Liver (tissue), 9 donors: Measurements from ENCODE around the gene GRB7. TPM values are rescaled to one million over a fixed set of nuclear protein-coding genes. Genes with fewer than 3 reads are reported as not detected.

Experiments used
- DNase-seq: peaks from one replicate; pipeline ENCODE4 v3.0.0-alpha.2; 2017; ENCODE audit warnings: low spot score
- H3K27ac ChIP-seq, 2 donors: one replicate each; pipeline ENCODE4 v1.7.0; 2013; ENCODE audit warnings: inconsistent platforms in 2 of 2, low read length in 2 of 2, control low read depth in 1 of 2, low read depth in 1 of 2, mild to moderate bottlenecking in 1 of 2
- H3K27me3 ChIP-seq, 4 donors: one replicate each; pipeline versions ENCODE4 v1.6.1 to v1.7.0; 2013; ENCODE audit warnings: low read length in 3 of 4, inconsistent platforms in 1 of 4, mild to moderate bottlenecking in 1 of 4, moderate library complexity in 1 of 4; ENCODE audit not compliant: control insufficient read depth in 4 of 4, insufficient read depth in 4 of 4
- H3K36me3 ChIP-seq, 4 donors: one replicate each; pipeline versions ENCODE4 v1.6.1 to v1.7.0; 2013; ENCODE audit warnings: low read length in 3 of 4, mild to moderate bottlenecking in 3 of 4, low read depth in 1 of 4, moderate library complexity in 1 of 4; ENCODE audit not compliant: control insufficient read depth in 4 of 4, insufficient read depth in 3 of 4
- H3K4me1 ChIP-seq, 4 donors: one replicate each; pipeline versions ENCODE4 v1.6.1 to v1.7.0; 2013; ENCODE audit warnings: low read length in 3 of 4, mild to moderate bottlenecking in 3 of 4, moderate library complexity in 1 of 4; ENCODE audit not compliant: control insufficient read depth in 4 of 4, insufficient read depth in 4 of 4
- H3K4me3 ChIP-seq, 3 donors: one replicate each; pipeline versions ENCODE4 v1.6.1 to v1.7.0; 2013; ENCODE audit warnings: low read length in 3 of 3, control low read depth in 1 of 3, low read depth in 1 of 3, mild to moderate bottlenecking in 1 of 3
- H3K9ac ChIP-seq, 2 donors: one replicate each; pipeline ENCODE4 v1.7.0; 2013; ENCODE audit warnings: low read length in 2 of 2, mild to moderate bottlenecking in 2 of 2, moderate library complexity in 2 of 2, control low read depth in 1 of 2, low read depth in 1 of 2
- H3K9me3 ChIP-seq, 4 donors: one replicate each; pipeline versions ENCODE4 v1.6.1 to v1.7.0; 2013; ENCODE audit warnings: low read length in 3 of 4; ENCODE audit not compliant: control insufficient read depth in 4 of 4
- EGR1 ChIP-seq, 2 donors: IDR thresholded peaks; 2 replicates each; pipeline ENCODE4 v1.6.1; 2016 to 2018; ENCODE audit warnings: antibody characterized with exemption in 2 of 2, low read depth in 2 of 2
- FOXA1 ChIP-seq: IDR thresholded peaks from 2 replicates; pipeline ENCODE4 v1.6.1; 2016; ENCODE audit warnings: antibody characterized with exemption
- FOXA2 ChIP-seq: IDR thresholded peaks from 2 replicates; pipeline ENCODE4 v1.6.1; 2016; ENCODE audit warnings: antibody characterized with exemption
- GABPA ChIP-seq, 2 donors: IDR thresholded peaks in 1 of 2; conservative IDR thresholded peaks in 1 of 2; 2 replicates each; pipeline ENCODE4 v1.6.1; 2016; ENCODE audit warnings: antibody characterized with exemption in 2 of 2, mild to moderate bottlenecking in 1 of 2, moderate library complexity in 1 of 2
- HNF4A ChIP-seq, 2 donors: conservative IDR thresholded peaks; 2 replicates each; pipeline ENCODE4 v1.6.1; 2016; ENCODE audit warnings: antibody characterized with exemption in 2 of 2, mild to moderate bottlenecking in 2 of 2
- HNF4G ChIP-seq: IDR thresholded peaks from 2 replicates; pipeline ENCODE4 v1.6.1; 2016; ENCODE audit warnings: antibody characterized with exemption
- JUND ChIP-seq, 2 donors: IDR thresholded peaks; 2 replicates each; pipeline ENCODE4 v1.6.1; 2016; ENCODE audit warnings: antibody characterized with exemption in 2 of 2
- NR2F2 ChIP-seq: IDR thresholded peaks from 2 replicates; pipeline ENCODE4 v1.6.1; 2016; ENCODE audit warnings: antibody characterized with exemption
- RAD21 ChIP-seq, 2 donors: IDR thresholded peaks; 2 replicates each; pipeline ENCODE4 v1.6.1; 2016; ENCODE audit warnings: antibody characterized with exemption in 2 of 2, mild to moderate bottlenecking in 2 of 2
- RXRA ChIP-seq, 2 donors: IDR thresholded peaks; 2 replicates each; pipeline ENCODE4 v1.6.1; 2017 to 2018; ENCODE audit warnings: antibody characterized with exemption in 2 of 2, mild to moderate bottlenecking in 1 of 2
- SP1 ChIP-seq: IDR thresholded peaks from 2 replicates; pipeline ENCODE4 v1.6.1; 2018; ENCODE audit warnings: antibody characterized with exemption, mild to moderate bottlenecking
- TAF1 ChIP-seq: conservative IDR thresholded peaks from 2 replicates; pipeline ENCODE4 v1.6.1; 2016; ENCODE audit warnings: antibody characterized with exemption, mild to moderate bottlenecking
- YY1 ChIP-seq: IDR thresholded peaks from 2 replicates; pipeline ENCODE4 v1.6.1; 2016; ENCODE audit warnings: antibody characterized with exemption, mild to moderate bottlenecking
- WGBS: extraction: QIAGEN DNeasy Blood & Tissue Kit; methylation state at CpG from one replicate; pipeline ENCODE4 v1.1.7; 2013; 5-methylcytosine and 5-hydroxymethylcytosine counted together
- polyA plus RNA-seq, 2 donors: library from polyadenylated mRNA; stranded (reverse) in 1 of 2; unstranded in 1 of 2; fragments of 200-250 nt in 1 of 2; fragments of >200 nt in 1 of 2; fragmentation: Nextera tagmentation in 1 of 2; extraction: Ambion mirVana in 1 of 2; gene quantifications; one replicate each; pipeline versions ENCODE4 v1.2.1 to v1.2.3, GENCODE V29; 2013 to 2015
- total RNA-seq, 2 donors: library from RNA; depleted of rRNA; stranded (reverse); fragments of >200 nt; gene quantifications; one replicate each; pipeline ENCODE4 v1.2.3, GENCODE V29; 2014
- TF ChIP-seq, protein P1 (sequence below): IDR thresholded peaks from 2 replicates; pipeline ENCODE4 v1.6.1; 2016; ENCODE audit warnings: antibody characterized with exemption
- TF ChIP-seq, protein P2 (sequence below): fragments of 150-350 bp; IDR thresholded peaks from 2 replicates; pipeline ENCODE4 v1.5.1; 2017; ENCODE audit warnings: improper control_type of control experiment, low read depth, low read length; ENCODE audit not compliant: missing input control
- TF ChIP-seq, protein P3 (sequence below): IDR thresholded peaks from 2 replicates; pipeline ENCODE4 v1.6.1; 2016; ENCODE audit warnings: antibody characterized with exemption
- TF ChIP-seq, protein P4 (sequence below): IDR thresholded peaks from 2 replicates; pipeline ENCODE4 v1.6.1; 2016; ENCODE audit warnings: antibody characterized with exemption, mild to moderate bottlenecking
- TF ChIP-seq, protein P5 (sequence below): IDR thresholded peaks from 2 replicates; pipeline ENCODE4 v1.6.1; 2016; ENCODE audit warnings: antibody characterized with exemption
- donor health status: healthy.
- donor health status: healthy.
- donor health status: healthy.
- donor health status: healthy.
- donor health status: healthy.

Gene GRB7
- total and polyA plus RNA-seq, 4 donors = 1.9 to 6.8 (median 2.5) TPM

DNA sequence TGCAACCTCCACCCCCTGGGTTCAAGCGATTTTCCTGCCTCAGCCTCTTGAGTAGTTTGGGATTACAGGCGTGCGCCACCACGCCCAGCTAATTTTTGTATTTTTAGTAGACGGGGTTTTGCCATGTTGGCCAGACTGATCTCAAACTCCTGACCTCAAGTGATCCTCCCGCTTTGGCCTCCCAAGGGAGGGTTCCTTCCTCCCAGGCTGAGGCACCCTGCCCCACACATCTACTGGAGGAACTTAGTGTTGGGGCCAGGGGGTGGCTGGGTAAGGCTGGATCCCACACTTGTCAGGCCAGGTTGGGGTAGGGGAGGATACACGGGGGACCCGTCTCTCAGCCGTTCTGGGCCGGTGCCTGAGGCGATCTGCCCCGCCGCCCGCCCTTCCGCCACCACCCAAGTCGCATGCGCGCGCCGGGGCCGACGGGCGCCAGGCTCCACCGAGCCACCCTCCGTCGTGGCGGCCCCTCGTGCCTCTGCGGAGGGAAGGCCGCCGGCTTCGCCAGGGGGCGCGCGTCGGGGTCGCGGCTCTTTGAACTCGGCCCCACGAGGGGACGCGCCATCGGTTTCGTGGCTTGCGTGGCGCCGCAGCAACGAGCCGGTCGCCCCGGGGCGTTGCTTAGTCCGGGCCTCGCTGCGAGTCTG lies 15.9 kb downstream of the GRB7 start:
- H3K36me3 ChIP-seq = no peaks in the 10 kb centered on the region
- no peaks in the 10 kb centered on the region for H3K27me3 ChIP-seq
- WGBS = 7% methylated on average over 55 of the region's 55 CpGs
- H3K9ac ChIP-seq = peak overlapping the region in 1 of 2 donors; percentile 59
- H3K4me3 ChIP-seq = peak overlapping the region; percentile 72 to 88 (median 86)
- peak overlapping the region; percentile 93 to 95 for H3K27ac ChIP-seq
- H3K9me3 ChIP-seq = no peaks in the 10 kb centered on the region
- TF ChIP-seq, protein P1, sequence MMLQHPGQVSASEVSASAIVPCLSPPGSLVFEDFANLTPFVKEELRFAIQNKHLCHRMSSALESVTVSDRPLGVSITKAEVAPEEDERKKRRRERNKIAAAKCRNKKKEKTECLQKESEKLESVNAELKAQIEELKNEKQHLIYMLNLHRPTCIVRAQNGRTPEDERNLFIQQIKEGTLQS = no peak
- TF ChIP-seq, protein P2, sequence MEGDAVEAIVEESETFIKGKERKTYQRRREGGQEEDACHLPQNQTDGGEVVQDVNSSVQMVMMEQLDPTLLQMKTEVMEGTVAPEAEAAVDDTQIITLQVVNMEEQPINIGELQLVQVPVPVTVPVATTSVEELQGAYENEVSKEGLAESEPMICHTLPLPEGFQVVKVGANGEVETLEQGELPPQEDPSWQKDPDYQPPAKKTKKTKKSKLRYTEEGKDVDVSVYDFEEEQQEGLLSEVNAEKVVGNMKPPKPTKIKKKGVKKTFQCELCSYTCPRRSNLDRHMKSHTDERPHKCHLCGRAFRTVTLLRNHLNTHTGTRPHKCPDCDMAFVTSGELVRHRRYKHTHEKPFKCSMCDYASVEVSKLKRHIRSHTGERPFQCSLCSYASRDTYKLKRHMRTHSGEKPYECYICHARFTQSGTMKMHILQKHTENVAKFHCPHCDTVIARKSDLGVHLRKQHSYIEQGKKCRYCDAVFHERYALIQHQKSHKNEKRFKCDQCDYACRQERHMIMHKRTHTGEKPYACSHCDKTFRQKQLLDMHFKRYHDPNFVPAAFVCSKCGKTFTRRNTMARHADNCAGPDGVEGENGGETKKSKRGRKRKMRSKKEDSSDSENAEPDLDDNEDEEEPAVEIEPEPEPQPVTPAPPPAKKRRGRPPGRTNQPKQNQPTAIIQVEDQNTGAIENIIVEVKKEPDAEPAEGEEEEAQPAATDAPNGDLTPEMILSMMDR = peak; percentile 1
- no peak for DNase-seq
- peaks cover 2 to 16% (median 4%) of the 10 kb centered on the region in 4 donors for H3K4me1 ChIP-seq

GRCh38 chr17:39754161-39754957 lies 16.6 kb downstream of the GRB7 start:
- Histone ChIP-seq H3K27ac (peak overlapping the region; percentile 93 to 95), H3K27me3 (no peaks in the 10 kb centered on the region), H3K4me3 (peak overlapping the region; percentile 72 to 88 (median 86)), H3K36me3 (no peaks in the 10 kb centered on the region), H3K4me1 (peaks cover 2 to 16% (median 4%) of the 10 kb centered on the region in 4 donors), H3K9me3 (no peaks in the 10 kb centered on the region), H3K9ac (peak overlapping the region; percentile 75 to 78)
- under 1% methylated on average over 91 of the region's 91 CpGs for WGBS
- TF ChIP-seq HNF4G = no peak
- TF ChIP-seq YY1 = peak; percentile 31
- TF ChIP-seq, protein P3, sequence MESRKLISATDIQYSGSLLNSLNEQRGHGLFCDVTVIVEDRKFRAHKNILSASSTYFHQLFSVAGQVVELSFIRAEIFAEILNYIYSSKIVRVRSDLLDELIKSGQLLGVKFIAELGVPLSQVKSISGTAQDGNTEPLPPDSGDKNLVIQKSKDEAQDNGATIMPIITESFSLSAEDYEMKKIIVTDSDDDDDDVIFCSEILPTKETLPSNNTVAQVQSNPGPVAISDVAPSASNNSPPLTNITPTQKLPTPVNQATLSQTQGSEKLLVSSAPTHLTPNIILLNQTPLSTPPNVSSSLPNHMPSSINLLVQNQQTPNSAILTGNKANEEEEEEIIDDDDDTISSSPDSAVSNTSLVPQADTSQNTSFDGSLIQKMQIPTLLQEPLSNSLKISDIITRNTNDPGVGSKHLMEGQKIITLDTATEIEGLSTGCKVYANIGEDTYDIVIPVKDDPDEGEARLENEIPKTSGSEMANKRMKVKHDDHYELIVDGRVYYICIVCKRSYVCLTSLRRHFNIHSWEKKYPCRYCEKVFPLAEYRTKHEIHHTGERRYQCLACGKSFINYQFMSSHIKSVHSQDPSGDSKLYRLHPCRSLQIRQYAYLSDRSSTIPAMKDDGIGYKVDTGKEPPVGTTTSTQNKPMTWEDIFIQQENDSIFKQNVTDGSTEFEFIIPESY = no peak
- TF ChIP-seq RXRA (IDR thresholded peaks at IDR 0.05) = peak; percentile 40 to 57
- peak; percentile 78 to 84 for TF ChIP-seq RAD21 (IDR thresholded peaks at IDR 0.05)
- TF ChIP-seq GABPA (IDR thresholded peaks at IDR 0.05 in 1 of 2, conservative IDR thresholded peaks at IDR 0.05 in 1 of 2) = peak in 1 of 2 donors; percentile 85
- TF ChIP-seq EGR1 (IDR thresholded peaks at IDR 0.05; ENCODE audit: low read depth in 2 of 2) = peak; percentile 48 to 84
- peak in 1 of 2 donors; percentile 28 for TF ChIP-seq JUND (IDR thresholded peaks at IDR 0.05)
- no peak for TF ChIP-seq NR2F2
- TF ChIP-seq, protein P2 = peak; percentile 97
- peak; percentile 49 for TF ChIP-seq FOXA1
- peak; percentile 36 for TF ChIP-seq FOXA2
- TF ChIP-seq, protein P4, sequence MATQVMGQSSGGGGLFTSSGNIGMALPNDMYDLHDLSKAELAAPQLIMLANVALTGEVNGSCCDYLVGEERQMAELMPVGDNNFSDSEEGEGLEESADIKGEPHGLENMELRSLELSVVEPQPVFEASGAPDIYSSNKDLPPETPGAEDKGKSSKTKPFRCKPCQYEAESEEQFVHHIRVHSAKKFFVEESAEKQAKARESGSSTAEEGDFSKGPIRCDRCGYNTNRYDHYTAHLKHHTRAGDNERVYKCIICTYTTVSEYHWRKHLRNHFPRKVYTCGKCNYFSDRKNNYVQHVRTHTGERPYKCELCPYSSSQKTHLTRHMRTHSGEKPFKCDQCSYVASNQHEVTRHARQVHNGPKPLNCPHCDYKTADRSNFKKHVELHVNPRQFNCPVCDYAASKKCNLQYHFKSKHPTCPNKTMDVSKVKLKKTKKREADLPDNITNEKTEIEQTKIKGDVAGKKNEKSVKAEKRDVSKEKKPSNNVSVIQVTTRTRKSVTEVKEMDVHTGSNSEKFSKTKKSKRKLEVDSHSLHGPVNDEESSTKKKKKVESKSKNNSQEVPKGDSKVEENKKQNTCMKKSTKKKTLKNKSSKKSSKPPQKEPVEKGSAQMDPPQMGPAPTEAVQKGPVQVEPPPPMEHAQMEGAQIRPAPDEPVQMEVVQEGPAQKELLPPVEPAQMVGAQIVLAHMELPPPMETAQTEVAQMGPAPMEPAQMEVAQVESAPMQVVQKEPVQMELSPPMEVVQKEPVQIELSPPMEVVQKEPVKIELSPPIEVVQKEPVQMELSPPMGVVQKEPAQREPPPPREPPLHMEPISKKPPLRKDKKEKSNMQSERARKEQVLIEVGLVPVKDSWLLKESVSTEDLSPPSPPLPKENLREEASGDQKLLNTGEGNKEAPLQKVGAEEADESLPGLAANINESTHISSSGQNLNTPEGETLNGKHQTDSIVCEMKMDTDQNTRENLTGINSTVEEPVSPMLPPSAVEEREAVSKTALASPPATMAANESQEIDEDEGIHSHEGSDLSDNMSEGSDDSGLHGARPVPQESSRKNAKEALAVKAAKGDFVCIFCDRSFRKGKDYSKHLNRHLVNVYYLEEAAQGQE = peak; percentile 67
- TF ChIP-seq TAF1 = peak; percentile 36
- TF ChIP-seq SP1 = peak; percentile 68
- no peak for TF ChIP-seq HNF4A (conservative IDR thresholded peaks at IDR 0.05)
- TF ChIP-seq, protein P5, sequence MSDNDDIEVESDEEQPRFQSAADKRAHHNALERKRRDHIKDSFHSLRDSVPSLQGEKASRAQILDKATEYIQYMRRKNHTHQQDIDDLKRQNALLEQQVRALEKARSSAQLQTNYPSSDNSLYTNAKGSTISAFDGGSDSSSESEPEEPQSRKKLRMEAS = peak; percentile 47
- TF ChIP-seq, protein P1 = no peak
- peak; percentile 91 for DNase-seq
